ENCODE measurements around the gene EMP2. TPM values are rescaled to one million over a fixed set of nuclear protein-coding genes. Genes with fewer than 3 reads are reported as not detected.

The EMP2 gene
- polyA plus RNA-seq, 5 donors: 57.4 to 66.2 (median 63.0) TPM

- no peak for DNase-seq
Measured at GRCh38 chr16:10612649-10613179, 32.3 kb upstream of the EMP2 start.

GRCh38 chr16:10611825-10612342 lies 31.5 kb upstream of the EMP2 start:
- no peak for DNase-seq

- DNase-seq: no peak
Measured at GRCh38 chr16:10610499-10611184, 30.2 kb upstream of the EMP2 start.

GRCh38 chr16:10609402-10609774 lies 29.0 kb upstream of the EMP2 start:
- no peak for DNase-seq

- peak in 1 of 2 donors; percentile 58 for DNase-seq
Measured at GRCh38 chr16:10608687-10609401, 28.4 kb upstream of the EMP2 start.

GRCh38 chr16:10607157-10607556 lies 26.8 kb upstream of the EMP2 start:
- no peak for DNase-seq

- DNase-seq: no peak
Measured at GRCh38 chr16:10606607-10607006, 26.2 kb upstream of the EMP2 start.

- no peak for DNase-seq
Measured at GRCh38 chr16:10605636-10606035, 25.2 kb upstream of the EMP2 start.

- DNase-seq: no peak
Measured at GRCh38 chr16:10601444-10602408, 21.3 kb upstream of the EMP2 start.

- no peak for DNase-seq
Measured at GRCh38 chr16:10600782-10601443, 20.5 kb upstream of the EMP2 start.

GRCh38 chr16:10599626-10600025 lies 19.2 kb upstream of the EMP2 start:
- DNase-seq: no peak

- DNase-seq: no peak
Measured at GRCh38 chr16:10598157-10598556, 17.8 kb upstream of the EMP2 start.

GRCh38 chr16:10597187-10597601 lies 16.8 kb upstream of the EMP2 start:
- no peak for DNase-seq

GRCh38 chr16:10594312-10594950 lies 14.0 kb upstream of the EMP2 start:
- no peak for DNase-seq

GRCh38 chr16:10592611-10593010 lies 12.2 kb upstream of the EMP2 start:
- no peak for DNase-seq

- DNase-seq: no peak
Measured at GRCh38 chr16:10590342-10590741, 9.9 kb upstream of the EMP2 start.

GRCh38 chr16:10589109-10589508 lies 8.7 kb upstream of the EMP2 start:
- DNase-seq: no peak

GRCh38 chr16:10587622-10588021 lies 7.2 kb upstream of the EMP2 start:
- no peak for DNase-seq

GRCh38 chr16:10584981-10585438 lies 4.6 kb upstream of the EMP2 start:
- no peak for DNase-seq

GRCh38 chr16:10583269-10583668 lies 2.9 kb upstream of the EMP2 start:
- no peak for DNase-seq

- no peak for DNase-seq
Measured at GRCh38 chr16:10581507-10581906, 1.1 kb upstream of the EMP2 start.

Data from right lung (tissue), 5 donors.